MM.1S (cell line): ENCODE measurements around the gene CCDC93.

Experiments used
- DNase-seq: peaks from one replicate; pipeline ENCODE4 v3.0.0-alpha.2; 2015
- H2AFZ ChIP-seq: fragments of 300-600 bp; sonication (generic); 2 replicates; pipeline ENCODE4 v1.6.0; 2016; ENCODE audit warnings: antibody characterized with exemption, low read length
- H3F3A ChIP-seq: fragments of 300-600 bp; sonication (generic); 2 replicates; pipeline ENCODE4 v1.6.1; 2016; ENCODE audit warnings: mild to moderate bottlenecking, antibody characterized with exemption, low read length, moderate library complexity, mixed read lengths; ENCODE audit not compliant: insufficient read depth
- H3K27ac ChIP-seq: fragments of 300-600 bp; sonication (generic); 2 replicates; pipeline ENCODE4 v1.5.1; 2016; ENCODE audit warnings: mild to moderate bottlenecking, low read length
- H3K27me3 ChIP-seq: fragments of 300-600 bp; sonication (generic); replicated peaks from 2 replicates; pipeline ENCODE4 v1.6.0; 2016; ENCODE audit warnings: low read length; ENCODE audit not compliant: insufficient read depth
- H3K36me3 ChIP-seq: fragments of 300-600 bp; sonication (generic); replicated peaks from 2 replicates; pipeline ENCODE4 v1.6.1; 2016; ENCODE audit warnings: mild to moderate bottlenecking, low read length, mixed read lengths; ENCODE audit not compliant: insufficient read depth
- H3K4me1 ChIP-seq: fragments of 300-600 bp; sonication (generic); 2 replicates; pipeline ENCODE4 v1.6.1; 2016; ENCODE audit warnings: low read length, mixed read lengths
- H3K4me2 ChIP-seq: fragments of 300-600 bp; sonication (generic); 2 replicates; pipeline ENCODE4 v1.6.0; 2016; ENCODE audit warnings: low read depth, low read length
- H3K4me3 ChIP-seq: fragments of 300-600 bp; sonication (generic); 2 replicates; pipeline ENCODE4 v1.5.1; 2016; ENCODE audit warnings: low read length, mixed read lengths
- H3K79me2 ChIP-seq: fragments of 300-600 bp; sonication (generic); 2 replicates; pipeline ENCODE4 v1.6.1; 2016; ENCODE audit warnings: mixed run types, low read length, mixed read lengths
- H3K9ac ChIP-seq: fragments of 300-600 bp; sonication (generic); 2 replicates; pipeline ENCODE4 v1.6.1; 2016; ENCODE audit warnings: low read length, mixed read lengths
- H3K9me2 ChIP-seq: fragments of 300-600 bp; sonication (generic); replicated peaks from 2 replicates; pipeline ENCODE4 v1.6.1; 2016; ENCODE audit warnings: mild to moderate bottlenecking, low read length, mixed read lengths; ENCODE audit not compliant: insufficient read depth
- H3K9me3 ChIP-seq: fragments of 300-600 bp; sonication (generic); replicated peaks from 2 replicates; pipeline ENCODE4 v1.6.1; 2016; ENCODE audit warnings: mild to moderate bottlenecking, low read length, mixed read lengths; ENCODE audit not compliant: insufficient read depth
- H4K20me1 ChIP-seq: fragments of 300-600 bp; sonication (generic); 2 replicates; pipeline ENCODE4 v1.6.1; 2016; ENCODE audit warnings: mild to moderate bottlenecking, low read length, moderate library complexity, mixed read lengths; ENCODE audit not compliant: insufficient read depth
- EZH2 ChIP-seq: fragments of 300-600 bp; sonication (generic); optimal IDR thresholded peaks from 2 replicates; pipeline ENCODE3; 2017; ENCODE audit warnings: low read depth, mild to moderate bottlenecking, antibody characterized with exemption, low read length, mixed read lengths
- EZH2phosphoT487 ChIP-seq: fragments of 300-600 bp; sonication (generic); IDR thresholded peaks from 2 replicates; pipeline ENCODE4 v1.6.1; 2018; ENCODE audit warnings: antibody characterized with exemption, low read length
- TF ChIP-seq, protein P1 (sequence below): fragments of 300-600 bp; sonication (generic); IDR thresholded peaks from 2 replicates; pipeline ENCODE4 v1.5.1; 2016; ENCODE audit warnings: antibody characterized with exemption, low read length, mixed read lengths

The CCDC93 gene

DNA sequence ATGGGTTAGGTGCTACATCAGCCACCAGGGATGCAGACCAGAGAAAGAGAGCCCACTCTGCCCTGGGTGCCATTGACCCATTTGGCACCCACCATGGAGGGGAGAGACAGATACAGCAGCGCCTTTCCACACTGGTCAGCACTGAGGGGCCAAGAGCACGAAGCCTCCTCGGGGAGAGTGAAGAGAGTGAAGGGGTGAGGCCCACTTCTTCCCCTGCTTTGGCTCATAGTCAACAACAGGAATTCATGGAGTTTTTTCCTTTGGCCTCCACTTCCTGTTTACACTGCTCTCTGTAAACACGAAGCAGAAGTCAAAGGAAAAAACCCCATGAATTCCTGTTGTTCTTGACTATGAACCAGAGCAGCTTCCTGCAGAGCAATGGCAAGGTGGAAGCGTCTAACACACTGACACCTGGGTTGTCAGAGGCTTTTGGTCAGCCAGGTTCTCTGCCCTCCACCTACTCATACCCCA, 80.0 kb downstream of the CCDC93 start:
- DNase-seq = no peak
- Histone ChIP-seq H2AFZ (no peak overlapping the region), H3K4me1 (no peaks in the 10 kb centered on the region), H3K9me2 (no peaks in the 10 kb centered on the region), H3K4me2 (no peak overlapping the region), H3K9ac (no peak overlapping the region), H3K27ac (no peak overlapping the region), H4K20me1 (no peaks in the 10 kb centered on the region), H3F3A (no peaks in the 10 kb centered on the region), H3K4me3 (no peak overlapping the region), H3K27me3 (no peaks in the 10 kb centered on the region), H3K79me2 (no peaks in the 10 kb centered on the region; the same call in 1 of the 2 replicates), H3K9me3 (no peaks in the 10 kb centered on the region), H3K36me3 (peaks cover 39% of the 10 kb centered on the region)
- TF ChIP-seq EZH2 (no peak), EZH2phosphoT487 (no peak)
- TF ChIP-seq, protein P1, sequence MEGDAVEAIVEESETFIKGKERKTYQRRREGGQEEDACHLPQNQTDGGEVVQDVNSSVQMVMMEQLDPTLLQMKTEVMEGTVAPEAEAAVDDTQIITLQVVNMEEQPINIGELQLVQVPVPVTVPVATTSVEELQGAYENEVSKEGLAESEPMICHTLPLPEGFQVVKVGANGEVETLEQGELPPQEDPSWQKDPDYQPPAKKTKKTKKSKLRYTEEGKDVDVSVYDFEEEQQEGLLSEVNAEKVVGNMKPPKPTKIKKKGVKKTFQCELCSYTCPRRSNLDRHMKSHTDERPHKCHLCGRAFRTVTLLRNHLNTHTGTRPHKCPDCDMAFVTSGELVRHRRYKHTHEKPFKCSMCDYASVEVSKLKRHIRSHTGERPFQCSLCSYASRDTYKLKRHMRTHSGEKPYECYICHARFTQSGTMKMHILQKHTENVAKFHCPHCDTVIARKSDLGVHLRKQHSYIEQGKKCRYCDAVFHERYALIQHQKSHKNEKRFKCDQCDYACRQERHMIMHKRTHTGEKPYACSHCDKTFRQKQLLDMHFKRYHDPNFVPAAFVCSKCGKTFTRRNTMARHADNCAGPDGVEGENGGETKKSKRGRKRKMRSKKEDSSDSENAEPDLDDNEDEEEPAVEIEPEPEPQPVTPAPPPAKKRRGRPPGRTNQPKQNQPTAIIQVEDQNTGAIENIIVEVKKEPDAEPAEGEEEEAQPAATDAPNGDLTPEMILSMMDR = no peak

DNA sequence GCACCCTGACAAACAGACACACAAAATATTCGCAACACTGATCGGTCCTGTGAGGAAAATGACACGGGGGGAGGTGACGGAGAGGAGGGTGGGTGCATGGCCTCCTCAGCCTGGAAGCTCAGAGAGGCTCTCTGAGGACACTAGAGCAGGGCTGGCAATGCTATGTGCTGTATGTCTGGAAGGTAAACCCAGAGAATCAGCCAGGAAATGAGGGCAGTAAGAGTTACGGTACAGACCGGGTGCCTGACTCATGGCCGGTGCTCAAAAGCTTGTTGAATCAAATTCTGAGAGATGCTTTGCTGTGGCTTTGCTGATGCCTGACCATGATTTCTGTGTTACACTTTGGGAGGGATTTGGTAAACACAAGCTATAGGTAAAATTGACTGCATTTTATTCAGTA, 81.9 kb downstream of the CCDC93 start:
- DNase-seq = no peak
- Histone ChIP-seq H3K9ac (no peak overlapping the region), H3K4me2 (no peak overlapping the region), H3K9me3 (no peaks in the 10 kb centered on the region), H3K27me3 (no peaks in the 10 kb centered on the region), H3K27ac (no peak overlapping the region), H3F3A (no peaks in the 10 kb centered on the region), H3K36me3 (peaks cover 39% of the 10 kb centered on the region), H2AFZ (no peak overlapping the region), H3K4me3 (no peak overlapping the region), H3K9me2 (no peaks in the 10 kb centered on the region), H4K20me1 (no peaks in the 10 kb centered on the region), H3K79me2 (no peaks in the 10 kb centered on the region; the same call in 1 of the 2 replicates), H3K4me1 (no peaks in the 10 kb centered on the region)
- TF ChIP-seq, protein P1 = no peak
- TF ChIP-seq EZH2 (no peak), EZH2phosphoT487 (no peak)

DNA sequence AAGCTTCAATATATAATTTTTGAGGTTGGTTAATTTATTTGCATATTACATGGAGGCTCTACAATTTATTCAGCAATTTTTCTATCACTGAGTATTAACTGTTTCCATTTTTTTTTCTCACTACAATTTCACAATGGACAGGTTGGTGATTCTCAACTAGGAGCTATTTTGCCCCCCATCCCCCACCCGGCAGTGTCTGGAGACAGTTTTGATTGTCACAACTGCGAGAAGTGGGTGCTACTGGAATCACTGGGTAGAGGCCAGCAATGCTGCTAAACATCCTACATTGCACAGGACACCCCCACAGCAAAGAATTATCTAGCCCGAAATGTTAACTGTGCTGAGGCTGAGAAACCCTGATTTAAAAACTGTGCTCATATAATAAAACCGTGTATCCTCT, 82.6 kb downstream of the CCDC93 start:
- Histone ChIP-seq H4K20me1 (no peaks in the 10 kb centered on the region), H3K27me3 (no peaks in the 10 kb centered on the region), H3K36me3 (peaks cover 39% of the 10 kb centered on the region)

More for the DNA sequence above, 82.6 kb downstream of the CCDC93 start:
- Histone ChIP-seq H3K27ac (no peak overlapping the region), H3K4me3 (no peak overlapping the region), H3K9me2 (no peaks in the 10 kb centered on the region), H3K9ac (no peak overlapping the region), H3F3A (no peaks in the 10 kb centered on the region), H3K4me1 (no peaks in the 10 kb centered on the region), H3K79me2 (no peaks in the 10 kb centered on the region; the same call in 1 of the 2 replicates), H3K4me2 (no peak overlapping the region), H2AFZ (no peak overlapping the region), H3K9me3 (no peaks in the 10 kb centered on the region)
- no peak for DNase-seq
- TF ChIP-seq, protein P1 = no peak
- TF ChIP-seq EZH2phosphoT487 (no peak), EZH2 (no peak)
